ENCODE measurements around the gene PLK1. TPM values are rescaled to one million over a fixed set of nuclear protein-coding genes. Genes with fewer than 3 reads are reported as not detected.

The PLK1 gene
- total RNA-seq, 1 donor: 16.8 TPM

- no peak for TF ChIP-seq CTCF (IDR thresholded peaks at IDR 0.05; ENCODE audit: insufficient read depth, low read length)
- no peak for DNase-seq (ENCODE audit: low read depth)
- H3K4me3 ChIP-seq (ENCODE audit: low read depth, low read length): peak overlapping the region; percentile 71
These were observed 1.3 kb downstream of the PLK1 start for GRCh38 chr16:23679986-23680336.

- peak; percentile 68 for DNase-seq (ENCODE audit: low read depth)
These were observed 3.5 kb downstream of the PLK1 start for GRCh38 chr16:23682181-23682580.

GRCh38 chr16:23683487-23683886 lies 4.8 kb downstream of the PLK1 start:
- DNase-seq (ENCODE audit: low read depth): no peak
- no peak overlapping the region for H3K4me3 ChIP-seq (ENCODE audit: low read depth, low read length)
- no peak for TF ChIP-seq CTCF (IDR thresholded peaks at IDR 0.05; ENCODE audit: insufficient read depth, low read length)

More at GRCh38 chr16:23682181-23682580, 3.5 kb downstream of the PLK1 start:
- no peak overlapping the region for H3K4me3 ChIP-seq (ENCODE audit: low read depth, low read length)
- no peak for TF ChIP-seq CTCF (IDR thresholded peaks at IDR 0.05; ENCODE audit: insufficient read depth, low read length)

GRCh38 chr16:23687034-23687808 lies 8.5 kb downstream of the PLK1 start:
- DNase-seq (ENCODE audit: low read depth): no peak
- H3K4me3 ChIP-seq (ENCODE audit: low read depth, low read length): no peak overlapping the region
- TF ChIP-seq CTCF (IDR thresholded peaks at IDR 0.05; ENCODE audit: insufficient read depth, low read length): no peak

GRCh38 chr16:23689442-23690187 lies 10.9 kb downstream of the PLK1 start:
- no peak for DNase-seq (ENCODE audit: low read depth)
- H3K4me3 ChIP-seq (ENCODE audit: low read depth, low read length): no peak overlapping the region

More at GRCh38 chr16:23689442-23690187, 10.9 kb downstream of the PLK1 start:
- no peak for TF ChIP-seq CTCF (IDR thresholded peaks at IDR 0.05; ENCODE audit: insufficient read depth, low read length)
